ENCODE results near the gene IL1RAPL1. TPM values are rescaled to one million over a fixed set of nuclear protein-coding genes. Genes with fewer than 3 reads are reported as not detected.

The IL1RAPL1 gene
- total RNA-seq, 1 donor from 2014 or later: not detected

GRCh38 chrX:29432534-29432933, 845.3 kb downstream of the IL1RAPL1 start:
- Histone ChIP-seq H3K36me3 (no peaks in the 10 kb centered on the region), H3K27ac (no peak overlapping the region), H3K4me3 (no peak overlapping the region), H3K27me3 (no peaks in the 10 kb centered on the region), H3K9me3 (no peaks in the 10 kb centered on the region), H3K4me1 (no peaks in the 10 kb centered on the region)
- no peak for TF ChIP-seq CTCF (IDR thresholded peaks at IDR 0.05)
- intact Hi-C loops (cut with DNase I): no loop called here
- DNase-seq (ENCODE audit: low spot score in 2 of 2): no peak

GRCh38 chrX:29434939-29435338, 847.7 kb downstream of the IL1RAPL1 start:
- Histone ChIP-seq H3K4me3 (no peak overlapping the region), H3K9me3 (no peaks in the 10 kb centered on the region), H3K36me3 (no peaks in the 10 kb centered on the region), H3K27ac (no peak overlapping the region), H3K4me1 (no peaks in the 10 kb centered on the region), H3K27me3 (no peaks in the 10 kb centered on the region)
- intact Hi-C loops (cut with DNase I): no loop called here
- no peak for TF ChIP-seq CTCF (IDR thresholded peaks at IDR 0.05)
- DNase-seq (ENCODE audit: low spot score in 2 of 2): no peak

GRCh38 chrX:29435396-29435795, 848.1 kb downstream of the IL1RAPL1 start:
- H3K27ac ChIP-seq: no peak overlapping the region
- no peak overlapping the region for H3K4me3 ChIP-seq
- no peaks in the 10 kb centered on the region for H3K4me1 ChIP-seq
- H3K27me3 ChIP-seq: no peaks in the 10 kb centered on the region
- H3K9me3 ChIP-seq: no peaks in the 10 kb centered on the region
- DNase-seq (ENCODE audit: low spot score in 2 of 2): no peak
- TF ChIP-seq CTCF (IDR thresholded peaks at IDR 0.05): no peak
- intact Hi-C loops (cut with DNase I): no loop called here
- no peaks in the 10 kb centered on the region for H3K36me3 ChIP-seq

GRCh38 chrX:29447867-29448266, 860.6 kb downstream of the IL1RAPL1 start:
- Histone ChIP-seq H3K9me3 (no peaks in the 10 kb centered on the region), H3K36me3 (no peaks in the 10 kb centered on the region), H3K4me1 (no peaks in the 10 kb centered on the region), H3K27me3 (no peaks in the 10 kb centered on the region), H3K27ac (no peak overlapping the region), H3K4me3 (no peak overlapping the region)
- no peak for TF ChIP-seq CTCF (IDR thresholded peaks at IDR 0.05)
- intact Hi-C loops (cut with DNase I): no loop called here
- no peak for DNase-seq (ENCODE audit: low spot score in 2 of 2)

- no peak for TF ChIP-seq CTCF (IDR thresholded peaks at IDR 0.05)
- no peaks in the 10 kb centered on the region for H3K4me1 ChIP-seq
- no peak overlapping the region for H3K27ac ChIP-seq
- no peaks in the 10 kb centered on the region for H3K36me3 ChIP-seq
- DNase-seq (ENCODE audit: low spot score in 2 of 2): no peak
- H3K9me3 ChIP-seq: no peaks in the 10 kb centered on the region
- intact Hi-C loops (cut with DNase I): no loop called here
- no peaks in the 10 kb centered on the region for H3K27me3 ChIP-seq
- no peak overlapping the region for H3K4me3 ChIP-seq
Measured at GRCh38 chrX:29453333-29453732, 866.1 kb downstream of the IL1RAPL1 start.

- Histone ChIP-seq H3K9me3 (no peaks in the 10 kb centered on the region), H3K27me3 (no peaks in the 10 kb centered on the region), H3K4me1 (no peaks in the 10 kb centered on the region), H3K27ac (no peak overlapping the region), H3K36me3 (no peaks in the 10 kb centered on the region), H3K4me3 (no peak overlapping the region)
- DNase-seq (ENCODE audit: low spot score in 2 of 2): no peak
- no peak for TF ChIP-seq CTCF (IDR thresholded peaks at IDR 0.05)
- intact Hi-C loops (cut with DNase I): no loop called here
Measured at GRCh38 chrX:29455702-29456101, 868.5 kb downstream of the IL1RAPL1 start.
